HepG2 (cell line): Measurements from ENCODE around the gene NOA1. TPM values are rescaled to one million over a fixed set of nuclear protein-coding genes. Genes with fewer than 3 reads are reported as not detected.
A peak's percentile ranks its signal among the peaks of the same experiment; 100 is the strongest.

Source experiments
- ATF4 ChIP-seq, 2 experiments: fragments of 450-650 bp in 1 of 2; sonication (generic) in 1 of 2; formaldehyde crosslinking; IDR thresholded peaks; 2 replicates each; pipeline versions ENCODE4 v1.5.0 to v1.8.0; 2020 to 2022; ENCODE audit warnings: mild to moderate bottlenecking in 1 of 2, missing genetic modification reagents in 1 of 2
- CTCF ChIP-seq: sonication (generic); formaldehyde crosslinking; IDR thresholded peaks from 2 replicates; pipeline ENCODE4 v1.5.0; 2020; ENCODE audit warnings: mild to moderate bottlenecking, missing genetic modification reagents, moderate library complexity
- FOXA3 ChIP-seq: IDR thresholded peaks from 2 replicates; pipeline ENCODE4 v1.6.1; 2016; ENCODE audit warnings: missing genetic modification reagents, missing compliant biosample characterization
- GTF3A ChIP-seq: sonication (generic); formaldehyde crosslinking; conservative IDR thresholded peaks from 2 replicates; pipeline ENCODE4 v1.4.0; 2020; ENCODE audit warnings: mild to moderate bottlenecking, missing genetic modification reagents
- HES4 ChIP-seq: sonication (generic); formaldehyde crosslinking; IDR thresholded peaks from 2 replicates; pipeline ENCODE4 v1.9.0; 2021; ENCODE audit warnings: mild to moderate bottlenecking, missing genetic modification reagents, borderline replicate concordance
- HHEX ChIP-seq: IDR thresholded peaks from 2 replicates; pipeline ENCODE4 v1.6.1; 2016; ENCODE audit warnings: control low read depth
- JUNB ChIP-seq: sonication (generic); formaldehyde crosslinking; IDR thresholded peaks from 2 replicates; pipeline ENCODE4 v1.8.0; 2022; ENCODE audit warnings: missing genetic modification reagents, mild to moderate bottlenecking, borderline replicate concordance
- KDM4B ChIP-seq: sonication (generic); formaldehyde crosslinking; IDR thresholded peaks from 2 replicates; pipeline ENCODE4 v1.4.0; 2020; ENCODE audit warnings: missing genetic modification reagents
- MAFG ChIP-seq: sonication (generic); formaldehyde crosslinking; IDR thresholded peaks from 2 replicates; pipeline ENCODE4 v1.5.1; 2020; ENCODE audit warnings: mild to moderate bottlenecking, missing genetic modification reagents
- MLXIP ChIP-seq: sonication (generic); formaldehyde crosslinking; IDR thresholded peaks from 2 replicates; pipeline ENCODE4 v1.9.0; 2021; ENCODE audit warnings: missing genetic modification reagents, borderline replicate concordance
- ZBTB37 ChIP-seq: sonication (generic); formaldehyde crosslinking; IDR thresholded peaks from 2 replicates; pipeline ENCODE4 v1.4.0; 2020; ENCODE audit warnings: mild to moderate bottlenecking, missing genetic modification reagents
- ZNF256 ChIP-seq: sonication (generic); formaldehyde crosslinking; conservative IDR thresholded peaks from 2 replicates; pipeline ENCODE4 v1.4.0; 2020; ENCODE audit warnings: missing genetic modification reagents
- ZNF343 ChIP-seq: sonication (generic); formaldehyde crosslinking; IDR thresholded peaks from 2 replicates; pipeline ENCODE4 v1.4.0; 2020; ENCODE audit warnings: mild to moderate bottlenecking, missing genetic modification reagents
- ZNF704 ChIP-seq: sonication (generic); formaldehyde crosslinking; IDR thresholded peaks from 2 replicates; pipeline ENCODE4 v1.8.1; 2023; ENCODE audit warnings: mild to moderate bottlenecking, inconsistent platforms, moderate library complexity, missing genetic modification reagents, borderline replicate concordance
- ZNF747 ChIP-seq: sonication (generic); formaldehyde crosslinking; IDR thresholded peaks from 2 replicates; pipeline ENCODE4 v1.8.1; 2023; ENCODE audit warnings: missing genetic modification reagents, mild to moderate bottlenecking, borderline replicate concordance
- ZNF75D ChIP-seq: sonication (generic); formaldehyde crosslinking; IDR thresholded peaks from 2 replicates; pipeline ENCODE4 v1.8.1; 2023; ENCODE audit warnings: missing genetic modification reagents, mild to moderate bottlenecking, borderline replicate concordance
- ZXDC ChIP-seq: sonication (generic); formaldehyde crosslinking; IDR thresholded peaks from 2 replicates; pipeline ENCODE4 v1.5.0; 2020; ENCODE audit warnings: mild to moderate bottlenecking, missing genetic modification reagents
- polyA plus RNA-seq, 8 experiments: library from polyadenylated mRNA; depleted of rRNA in 3 of 8; stranded (reverse) in 7 of 8; unstranded in 1 of 8; fragments of >200 nt; fragmentation: Illumina TruSeq in 4 of 8; extraction: Trizol in 4 of 8; gene quantifications; 2 replicates each; pipeline versions ENCODE4 v1.2.1 to v1.2.3, GENCODE V29; 2011 to 2016; ENCODE audit warnings: low read depth in 4 of 8, missing spikeins in 1 of 8, mixed read lengths in 1 of 8; ENCODE audit not compliant: insufficient read depth in 1 of 8
- total RNA-seq, 5 experiments: library from RNA; depleted of rRNA; stranded (reverse); fragments of >200 nt; fragmentation: Illumina TruSeq; extraction: Trizol; gene quantifications; 2 replicates each; pipeline ENCODE4 v1.2.3, GENCODE V29; 2016; ENCODE audit warnings: low read depth in 1 of 5

Gene NOA1
- total and polyA plus RNA-seq, 2 of the 13 experiments (the other 11 are each of a cell fraction or from before 2014, with no cell fraction given) = 17.3 to 19.0 TPM

GRCh38 chr4:56977321-56978012 lies at the start of gene NOA1 (continued):
- TF ChIP-seq ZXDC = no peak
- no peak for TF ChIP-seq ZBTB37 (CRISPR knock-in tag)
- no peak for TF ChIP-seq ZNF704 (CRISPR knock-in tag)
- no peak for TF ChIP-seq ZNF256 (CRISPR knock-in tag)
- TF ChIP-seq ZNF343 (CRISPR knock-in tag) = no peak
- TF ChIP-seq ATF4 (CRISPR knock-in tag; IDR thresholded peaks at IDR 0.05) = 0 out of 4 replicates have a peak, but pooled peaks of 1 of the 2 experiments have one; percentile 18
- TF ChIP-seq ZNF747 (CRISPR knock-in tag) = peak; percentile 57; the same call in 1 of the 2 replicates
- TF ChIP-seq JUNB = no peak
- TF ChIP-seq CTCF (CRISPR knock-in tag) = no peak
- TF ChIP-seq ZNF75D (CRISPR knock-in tag) = no peak
- 0 out of 2 replicates have a peak, but pooled peaks have one; percentile 18 for TF ChIP-seq HHEX (CRISPR knock-in tag)
- no peak for TF ChIP-seq MLXIP
- TF ChIP-seq FOXA3 = peak; percentile 22
- no peak for TF ChIP-seq KDM4B
- no peak for TF ChIP-seq HES4 (CRISPR knock-in tag)
- TF ChIP-seq MAFG (CRISPR knock-in tag) = no peak
- no peak for TF ChIP-seq GTF3A (CRISPR knock-in tag)
